HepG2 (cell line): ENCODE measurements around the gene PTGIS. TPM values are rescaled to one million over a fixed set of nuclear protein-coding genes. Genes with fewer than 3 reads are reported as not detected.

Source experiments
- FLYWCH1 ChIP-seq: sonication (generic); formaldehyde crosslinking; IDR thresholded peaks from 2 replicates; pipeline ENCODE4 v1.8.1; 2023; ENCODE audit warnings: mild to moderate bottlenecking, missing genetic modification reagents
- NFKBIZ ChIP-seq: IDR thresholded peaks from 2 replicates; pipeline ENCODE4 v1.6.1; 2018; ENCODE audit warnings: missing genetic modification reagents, missing compliant biosample characterization
- RAD21 ChIP-seq: fragments of 450-650 bp; formaldehyde crosslinking; IDR thresholded peaks from 2 replicates; pipeline ENCODE4 v1.5.0; 2020; ENCODE audit warnings: mild to moderate bottlenecking
- RBM39 ChIP-seq: fragments of 200-400 bp; formaldehyde crosslinking; IDR thresholded peaks from one replicate; pipeline ENCODE4 v1.6.1; 2018; ENCODE audit warnings: antibody characterized with exemption, mild to moderate bottlenecking, low read depth, low read length; ENCODE audit not compliant: poor library complexity, severe bottlenecking
- RELA ChIP-seq: sonication (generic); formaldehyde crosslinking; IDR thresholded peaks from 2 replicates; pipeline ENCODE4 v1.4.0; 2020; ENCODE audit warnings: missing genetic modification reagents
- SETDB1 ChIP-seq: sonication (generic); formaldehyde crosslinking; IDR thresholded peaks from 2 replicates; pipeline ENCODE4 v1.5.1; 2020; ENCODE audit warnings: missing genetic modification reagents, mild to moderate bottlenecking, borderline replicate concordance
- SKI ChIP-seq: fragments of 450-650 bp; IDR thresholded peaks from one replicate; pipeline ENCODE4 v1.6.1; 2018; ENCODE audit warnings: mild to moderate bottlenecking; ENCODE audit not compliant: partially characterized antibody
- XBP1 ChIP-seq: sonication (generic); formaldehyde crosslinking; IDR thresholded peaks from 2 replicates; pipeline ENCODE4 v1.5.0; 2020; ENCODE audit warnings: missing genetic modification reagents
- polyA plus RNA-seq, 8 experiments: library from polyadenylated mRNA; depleted of rRNA in 3 of 8; stranded (reverse) in 7 of 8; unstranded in 1 of 8; fragments of >200 nt; fragmentation: Illumina TruSeq in 4 of 8; extraction: Trizol in 4 of 8; gene quantifications; 2 replicates each; pipeline versions ENCODE4 v1.2.1 to v1.2.3, GENCODE V29; 2011 to 2016; ENCODE audit warnings: low read depth in 4 of 8, missing spikeins in 1 of 8, mixed read lengths in 1 of 8; ENCODE audit not compliant: insufficient read depth in 1 of 8
- total RNA-seq, 5 experiments: library from RNA; depleted of rRNA; stranded (reverse); fragments of >200 nt; fragmentation: Illumina TruSeq; extraction: Trizol; gene quantifications; 2 replicates each; pipeline ENCODE4 v1.2.3, GENCODE V29; 2016; ENCODE audit warnings: low read depth in 1 of 5
- TF ChIP-seq, protein P1 (sequence below): sonication (generic); formaldehyde crosslinking; IDR thresholded peaks from 2 replicates; pipeline ENCODE4 v1.5.1; 2020; ENCODE audit warnings: missing genetic modification reagents, mild to moderate bottlenecking, borderline replicate concordance
- TF ChIP-seq, protein P2 (sequence below): sonication (generic); formaldehyde crosslinking; IDR thresholded peaks from 2 replicates; pipeline ENCODE4 v1.5.0; 2020; ENCODE audit warnings: mild to moderate bottlenecking, missing genetic modification reagents
- TF ChIP-seq, protein P3 (sequence below): IDR thresholded peaks from 2 replicates; pipeline ENCODE4 v1.6.1; 2016; ENCODE audit warnings: missing compliant biosample characterization, missing genetic modification reagents, borderline replicate concordance
- TF ChIP-seq, protein P4 (sequence below): sonication (generic); formaldehyde crosslinking; IDR thresholded peaks from 2 replicates; pipeline ENCODE4 v1.4.0; 2020; ENCODE audit warnings: missing genetic modification reagents, mild to moderate bottlenecking, borderline replicate concordance
- TF ChIP-seq, protein P5 (sequence below), 2 experiments: sonication (generic) in 1 of 2; formaldehyde crosslinking in 1 of 2; IDR thresholded peaks; 2 replicates each; pipeline versions ENCODE4 v1.4.0 to v1.6.1; 2018 to 2020; ENCODE audit warnings: missing genetic modification reagents in 2 of 2, borderline replicate concordance in 1 of 2, low read depth in 1 of 2, mild to moderate bottlenecking in 1 of 2, missing biosample characterization in 1 of 2

Gene PTGIS
- total and polyA plus RNA-seq, 2 of the 13 experiments (the other 11 are each of a cell fraction or from before 2014, with no cell fraction given): not detected

DNA sequence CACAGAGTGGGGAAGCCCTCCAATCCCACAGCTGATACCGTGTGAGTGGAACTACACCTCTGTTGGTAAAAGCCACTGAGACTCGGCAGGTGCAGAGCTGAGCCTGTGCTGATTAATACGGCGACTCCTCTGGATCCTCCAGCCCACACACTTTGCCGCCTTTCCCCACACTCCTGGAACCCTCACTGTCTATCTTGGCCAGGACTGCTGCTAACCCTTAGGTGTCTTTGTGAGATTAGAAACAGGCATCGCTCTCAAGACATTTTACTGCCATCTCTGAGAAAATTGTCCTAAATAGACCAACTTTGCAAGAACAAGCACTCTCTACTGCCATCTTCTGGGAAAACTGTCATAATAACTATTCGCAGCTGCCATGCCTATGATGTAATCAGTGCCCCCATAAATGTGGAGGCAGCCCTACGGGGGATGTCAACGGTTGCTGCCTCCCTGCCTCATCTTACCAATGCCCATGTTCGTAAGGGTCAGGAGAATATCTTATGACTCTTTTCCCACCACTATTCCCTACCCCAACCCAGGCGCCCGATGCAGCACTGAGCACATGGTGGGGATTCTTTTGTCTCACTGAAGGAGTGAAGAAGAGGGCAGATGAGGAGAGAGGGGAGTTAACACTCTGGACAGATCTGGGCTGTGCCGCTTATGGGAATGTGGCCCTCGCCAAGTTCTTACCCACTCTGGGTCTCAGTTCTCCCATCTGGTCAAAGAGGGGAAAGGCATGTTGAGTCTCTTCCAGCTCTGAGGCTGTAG is 59.3 kb downstream of the PTGIS start (continued):
- TF ChIP-seq, protein P1, sequence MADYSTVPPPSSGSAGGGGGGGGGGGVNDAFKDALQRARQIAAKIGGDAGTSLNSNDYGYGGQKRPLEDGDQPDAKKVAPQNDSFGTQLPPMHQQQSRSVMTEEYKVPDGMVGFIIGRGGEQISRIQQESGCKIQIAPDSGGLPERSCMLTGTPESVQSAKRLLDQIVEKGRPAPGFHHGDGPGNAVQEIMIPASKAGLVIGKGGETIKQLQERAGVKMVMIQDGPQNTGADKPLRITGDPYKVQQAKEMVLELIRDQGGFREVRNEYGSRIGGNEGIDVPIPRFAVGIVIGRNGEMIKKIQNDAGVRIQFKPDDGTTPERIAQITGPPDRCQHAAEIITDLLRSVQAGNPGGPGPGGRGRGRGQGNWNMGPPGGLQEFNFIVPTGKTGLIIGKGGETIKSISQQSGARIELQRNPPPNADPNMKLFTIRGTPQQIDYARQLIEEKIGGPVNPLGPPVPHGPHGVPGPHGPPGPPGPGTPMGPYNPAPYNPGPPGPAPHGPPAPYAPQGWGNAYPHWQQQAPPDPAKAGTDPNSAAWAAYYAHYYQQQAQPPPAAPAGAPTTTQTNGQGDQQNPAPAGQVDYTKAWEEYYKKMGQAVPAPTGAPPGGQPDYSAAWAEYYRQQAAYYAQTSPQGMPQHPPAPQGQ (CRISPR knock-in tag): no peak
- TF ChIP-seq FLYWCH1 (CRISPR knock-in tag) (0 out of 2 replicates have a peak, but pooled peaks have one; percentile 52), RELA (CRISPR knock-in tag) (no peak), SETDB1 (CRISPR knock-in tag) (no peak), SKI (no peak), NFKBIZ (CRISPR knock-in tag) (no peak), XBP1 (CRISPR knock-in tag) (no peak), RAD21 (CRISPR knock-in tag) (peak; percentile 62), RBM39 (no peak)
- TF ChIP-seq, protein P2, sequence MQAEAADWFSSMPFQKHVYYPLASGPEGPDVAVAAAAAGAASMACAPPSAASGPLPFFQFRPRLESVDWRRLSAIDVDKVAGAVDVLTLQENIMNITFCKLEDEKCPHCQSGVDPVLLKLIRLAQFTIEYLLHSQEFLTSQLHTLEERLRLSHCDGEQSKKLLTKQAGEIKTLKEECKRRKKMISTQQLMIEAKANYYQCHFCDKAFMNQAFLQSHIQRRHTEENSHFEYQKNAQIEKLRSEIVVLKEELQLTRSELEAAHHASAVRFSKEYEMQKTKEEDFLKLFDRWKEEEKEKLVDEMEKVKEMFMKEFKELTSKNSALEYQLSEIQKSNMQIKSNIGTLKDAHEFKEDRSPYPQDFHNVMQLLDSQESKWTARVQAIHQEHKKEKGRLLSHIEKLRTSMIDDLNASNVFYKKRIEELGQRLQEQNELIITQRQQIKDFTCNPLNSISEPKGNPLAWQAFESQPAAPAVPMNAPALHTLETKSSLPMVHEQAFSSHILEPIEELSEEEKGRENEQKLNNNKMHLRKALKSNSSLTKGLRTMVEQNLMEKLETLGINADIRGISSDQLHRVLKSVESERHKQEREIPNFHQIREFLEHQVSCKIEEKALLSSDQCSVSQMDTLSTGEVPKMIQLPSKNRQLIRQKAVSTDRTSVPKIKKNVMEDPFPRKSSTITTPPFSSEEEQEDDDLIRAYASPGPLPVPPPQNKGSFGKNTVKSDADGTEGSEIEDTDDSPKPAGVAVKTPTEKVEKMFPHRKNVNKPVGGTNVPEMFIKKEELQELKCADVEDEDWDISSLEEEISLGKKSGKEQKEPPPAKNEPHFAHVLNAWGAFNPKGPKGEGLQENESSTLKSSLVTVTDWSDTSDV (CRISPR knock-in tag): no peak
- TF ChIP-seq, protein P3, sequence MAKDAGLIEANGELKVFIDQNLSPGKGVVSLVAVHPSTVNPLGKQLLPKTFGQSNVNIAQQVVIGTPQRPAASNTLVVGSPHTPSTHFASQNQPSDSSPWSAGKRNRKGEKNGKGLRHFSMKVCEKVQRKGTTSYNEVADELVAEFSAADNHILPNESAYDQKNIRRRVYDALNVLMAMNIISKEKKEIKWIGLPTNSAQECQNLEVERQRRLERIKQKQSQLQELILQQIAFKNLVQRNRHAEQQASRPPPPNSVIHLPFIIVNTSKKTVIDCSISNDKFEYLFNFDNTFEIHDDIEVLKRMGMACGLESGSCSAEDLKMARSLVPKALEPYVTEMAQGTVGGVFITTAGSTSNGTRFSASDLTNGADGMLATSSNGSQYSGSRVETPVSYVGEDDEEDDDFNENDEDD (CRISPR knock-in tag): no peak
- TF ChIP-seq, protein P4, sequence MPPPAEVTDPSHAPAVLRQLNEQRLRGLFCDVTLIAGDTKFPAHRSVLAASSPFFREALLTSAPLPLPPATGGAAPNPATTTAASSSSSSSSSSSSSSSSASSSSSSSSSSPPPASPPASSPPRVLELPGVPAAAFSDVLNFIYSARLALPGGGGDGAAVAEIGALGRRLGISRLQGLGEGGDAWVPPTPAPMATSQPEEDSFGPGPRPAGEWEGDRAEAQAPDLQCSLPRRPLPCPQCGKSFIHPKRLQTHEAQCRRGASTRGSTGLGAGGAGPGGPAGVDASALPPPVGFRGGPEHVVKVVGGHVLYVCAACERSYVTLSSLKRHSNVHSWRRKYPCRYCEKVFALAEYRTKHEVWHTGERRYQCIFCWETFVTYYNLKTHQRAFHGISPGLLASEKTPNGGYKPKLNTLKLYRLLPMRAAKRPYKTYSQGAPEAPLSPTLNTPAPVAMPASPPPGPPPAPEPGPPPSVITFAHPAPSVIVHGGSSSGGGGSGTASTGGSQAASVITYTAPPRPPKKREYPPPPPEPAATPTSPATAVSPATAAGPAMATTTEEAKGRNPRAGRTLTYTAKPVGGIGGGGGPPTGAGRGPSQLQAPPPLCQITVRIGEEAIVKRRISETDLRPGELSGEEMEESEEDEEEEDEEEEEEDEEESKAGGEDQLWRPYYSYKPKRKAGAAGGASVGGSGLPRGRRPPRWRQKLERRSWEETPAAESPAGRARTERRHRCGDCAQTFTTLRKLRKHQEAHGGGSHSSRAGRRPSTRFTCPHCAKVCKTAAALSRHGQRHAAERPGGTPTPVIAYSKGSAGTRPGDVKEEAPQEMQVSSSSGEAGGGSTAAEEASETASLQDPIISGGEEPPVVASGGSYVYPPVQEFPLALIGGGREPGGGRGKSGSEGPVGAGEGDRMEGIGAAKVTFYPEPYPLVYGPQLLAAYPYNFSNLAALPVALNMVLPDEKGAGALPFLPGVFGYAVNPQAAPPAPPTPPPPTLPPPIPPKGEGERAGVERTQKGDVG (CRISPR knock-in tag): 0 out of 2 replicates have a peak, but pooled peaks have one; percentile 29
- TF ChIP-seq, protein P5, sequence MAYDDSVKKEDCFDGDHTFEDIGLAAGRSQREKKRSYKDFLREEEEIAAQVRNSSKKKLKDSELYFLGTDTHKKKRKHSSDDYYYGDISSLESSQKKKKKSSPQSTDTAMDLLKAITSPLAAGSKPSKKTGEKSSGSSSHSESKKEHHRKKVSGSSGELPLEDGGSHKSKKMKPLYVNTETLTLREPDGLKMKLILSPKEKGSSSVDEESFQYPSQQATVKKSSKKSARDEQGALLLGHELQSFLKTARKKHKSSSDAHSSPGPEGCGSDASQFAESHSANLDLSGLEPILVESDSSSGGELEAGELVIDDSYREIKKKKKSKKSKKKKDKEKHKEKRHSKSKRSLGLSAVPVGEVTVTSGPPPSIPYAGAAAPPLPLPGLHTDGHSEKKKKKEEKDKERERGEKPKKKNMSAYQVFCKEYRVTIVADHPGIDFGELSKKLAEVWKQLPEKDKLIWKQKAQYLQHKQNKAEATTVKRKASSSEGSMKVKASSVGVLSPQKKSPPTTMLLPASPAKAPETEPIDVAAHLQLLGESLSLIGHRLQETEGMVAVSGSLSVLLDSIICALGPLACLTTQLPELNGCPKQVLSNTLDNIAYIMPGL (CRISPR knock-in tag; IDR thresholded peaks at IDR 0.05; ENCODE audit: borderline replicate concordance in 1 of 2, low read depth in 1 of 2): no peak
